NB4 (cell line): ENCODE results near the gene NIPAL1.
"Not testable (repeated sequence)": the region's sequence is repeated elsewhere in the genome, so short reads cannot be mapped to it uniquely, and the experiment has no call there.

ENCODE experiments used
- DNase-seq: peaks from one replicate; pipeline ENCODE4 v3.0.0; 2010; ENCODE audit warnings: low read depth
- H3K4me3 ChIP-seq: one replicate; pipeline ENCODE4 v1.5.1; 2011; ENCODE audit warnings: mild to moderate bottlenecking, low read depth, low read length, moderate library complexity
- CTCF ChIP-seq: IDR thresholded peaks from one replicate; pipeline ENCODE4 v1.5.1; 2012; ENCODE audit warnings: low read depth, low read length
- MAX ChIP-seq: IDR thresholded peaks from 2 replicates; pipeline ENCODE4 v1.6.1; 2011; ENCODE audit warnings: low read depth, low read length
- MYC ChIP-seq: IDR thresholded peaks from 2 replicates; pipeline ENCODE4 v1.6.1; 2011; ENCODE audit warnings: low read depth, low read length
- POLR2A ChIP-seq: IDR thresholded peaks from 2 replicates; pipeline ENCODE4 v1.6.1; 2011; ENCODE audit warnings: mild to moderate bottlenecking; ENCODE audit not compliant: insufficient read length; ENCODE audit errors: extremely low read depth

The NIPAL1 gene

GRCh38 chr4:48016141-48017107 lies at the start of gene NIPAL1, which contains the start of gene CNGA1:
TSS of gene NIPAL1 (plus strand) at chr4:48016772. CDS start at chr4:48016840, 68 bp downstream.
TSS of gene CNGA1 (minus strand) at chr4:48016681. CDS start at chr4:47952689, 63,992 bp downstream.
- peak; percentile 73 for DNase-seq
- H3K4me3 ChIP-seq = peak within 1 kb of the TSS; percentile 42
- TF ChIP-seq POLR2A = no peak
- TF ChIP-seq CTCF = peak; percentile 39

- TF ChIP-seq MAX = no peak
- TF ChIP-seq POLR2A = no peak
- no peak for TF ChIP-seq MYC
- TF ChIP-seq CTCF = no peak
- no peak for DNase-seq
- no peak overlapping the region for H3K4me3 ChIP-seq
These were observed 47.7 kb upstream of the NIPAL1 start for GRCh38 chr4:47968847-47969246.

GRCh38 chr4:47972181-47972580 lies 44.4 kb upstream of the NIPAL1 start:
- H3K4me3 ChIP-seq = no peak overlapping the region
- no peak for DNase-seq
- no peak for TF ChIP-seq POLR2A
- TF ChIP-seq MAX = no peak
- TF ChIP-seq MYC = no peak
- no peak for TF ChIP-seq CTCF

GRCh38 chr4:47972721-47973120 lies 43.9 kb upstream of the NIPAL1 start:
- DNase-seq = no peak
- H3K4me3 ChIP-seq = no peak overlapping the region
- no peak for TF ChIP-seq CTCF
- no peak for TF ChIP-seq MYC

GRCh38 chr4:47974566-47974965 lies 42.0 kb upstream of the NIPAL1 start:
- no peak for DNase-seq
- no peak for TF ChIP-seq CTCF
- TF ChIP-seq MYC = no peak
- no peak for TF ChIP-seq POLR2A
- TF ChIP-seq MAX = no peak
- H3K4me3 ChIP-seq = no peak overlapping the region

- DNase-seq = no peak
- H3K4me3 ChIP-seq = no peak overlapping the region
- TF ChIP-seq POLR2A = no peak
- no peak for TF ChIP-seq MYC
- no peak for TF ChIP-seq MAX
- TF ChIP-seq CTCF = no peak
These were observed 26.4 kb upstream of the NIPAL1 start for GRCh38 chr4:47990145-47990544.

GRCh38 chr4:47992475-47992874 lies 24.1 kb upstream of the NIPAL1 start:
- not testable (repeated sequence) for H3K4me3 ChIP-seq, DNase-seq
